T-helper 17 cell (primary cell): Measurements from ENCODE around the gene MARK2. TPM values are rescaled to one million over a fixed set of nuclear protein-coding genes. Genes with fewer than 3 reads are reported as not detected.
"Not testable (repeated sequence)": the region's sequence is repeated elsewhere in the genome, so short reads cannot be mapped to it uniquely, and the experiment has no call there.

Experiments
- ATAC-seq: fragments of 150-1000 bp; cut with Tn5 transposase; 2 replicates; pipeline ENCODE4 v1.10.0; 2021; ENCODE audit warnings: mild to moderate bottlenecking, moderate library complexity
- DNase-seq, 3 donors: peaks; one replicate each; pipeline versions ENCODE4 v3.0.0 to v3.0.0-alpha.2; 2020 to 2021
- H3K9me3 ChIP-seq: one replicate; pipeline ENCODE4 v1.7.0; 2013; ENCODE audit warnings: low read length, mild to moderate bottlenecking; ENCODE audit not compliant: control insufficient read depth, poor library complexity, severe bottlenecking
- H3K27ac Mint-ChIP-seq: one replicate; pipeline ENCODE4 v1.8.0; 2022; ENCODE audit warnings: mild to moderate bottlenecking, moderate library complexity, mixed read lengths
- H3K27me3 Mint-ChIP-seq: one replicate; pipeline ENCODE4 v1.8.0; 2022; ENCODE audit warnings: mixed read lengths
- H3K36me3 Mint-ChIP-seq: one replicate; pipeline ENCODE4 v1.8.0; 2022; ENCODE audit warnings: low read depth, mixed read lengths
- H3K4me1 Mint-ChIP-seq: one replicate; pipeline ENCODE4 v1.8.0; 2022; ENCODE audit warnings: mild to moderate bottlenecking, mixed read lengths
- H3K4me3 Mint-ChIP-seq: one replicate; pipeline ENCODE4 v1.8.0; 2022; ENCODE audit warnings: mild to moderate bottlenecking, moderate library complexity, mixed read lengths
- total RNA-seq, 4 donors: library from RNA in 2 of 4; stranded (reverse) in 2 of 4; gene quantifications; one replicate each; pipeline ENCODE4 v1.2.3 and lab custom pipeline; 2022 to 2026

MARK2 gene
- total RNA-seq, 2 donors from 2014 or later: 44.6 to 53.5 TPM

DNA sequence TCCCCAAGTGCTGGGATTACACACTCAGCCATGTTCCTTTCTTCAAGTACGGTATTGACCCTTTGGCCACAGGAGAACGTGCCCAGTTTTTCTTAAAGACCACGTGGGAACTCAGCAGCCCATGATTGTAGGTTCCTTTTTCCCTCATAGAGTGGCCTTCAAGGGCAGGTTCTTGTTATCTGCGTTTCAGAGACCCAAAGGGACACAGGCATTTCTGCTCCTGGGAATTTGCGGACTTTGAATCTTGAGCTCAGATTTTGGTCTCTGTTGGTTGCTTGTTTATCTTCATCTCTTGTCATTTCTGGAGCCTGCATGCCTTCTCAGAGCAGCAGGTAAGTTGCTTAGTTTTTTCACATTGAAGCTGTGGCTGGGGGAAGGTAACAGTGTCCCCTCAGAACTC lies 12.0 kb downstream of the MARK2 start:
- H3K9me3 ChIP-seq: no peaks in the 10 kb centered on the region
- H3K36me3 Mint-ChIP-seq: peaks cover 4% of the 10 kb centered on the region
- ATAC-seq: peak; percentile 31

DNA sequence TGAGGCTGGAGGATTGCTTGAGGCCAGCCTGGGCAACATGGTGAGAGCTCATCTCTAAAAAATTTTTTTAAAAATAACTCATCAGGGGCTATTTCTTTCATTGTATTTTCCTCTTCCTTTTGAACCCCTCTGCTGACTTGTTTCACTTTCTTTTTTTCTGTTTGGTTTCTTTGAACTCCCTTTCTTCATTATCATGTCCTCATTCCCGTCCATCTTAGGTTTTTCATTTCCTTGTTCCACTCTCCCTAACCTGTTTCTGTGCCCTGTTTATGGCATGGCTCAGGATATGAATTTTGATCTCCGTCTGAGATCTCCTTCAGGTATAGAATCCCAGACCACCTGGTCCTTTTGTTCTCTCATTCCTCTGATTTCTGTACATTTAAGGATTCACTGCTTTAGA lies 12.5 kb downstream of the MARK2 start:
- Mint-ChIP-seq H3K4me1 (peaks cover 46% of the 10 kb centered on the region), H3K4me3 (peak overlapping the region; percentile 90), H3K27me3 (no peaks in the 10 kb centered on the region), H3K36me3 (peaks cover 4% of the 10 kb centered on the region), H3K27ac (peak overlapping the region; percentile 95)
- H3K9me3 ChIP-seq: no peaks in the 10 kb centered on the region
- DNase-seq (no peak), ATAC-seq (peak; percentile 56)

More for the DNA sequence above, 12.0 kb downstream of the MARK2 start:
- H3K27ac Mint-ChIP-seq: peak overlapping the region; percentile 95
- H3K27me3 Mint-ChIP-seq: no peaks in the 10 kb centered on the region
- DNase-seq: no peak
- H3K4me3 Mint-ChIP-seq: peak overlapping the region; percentile 90
- H3K4me1 Mint-ChIP-seq: peaks cover 48% of the 10 kb centered on the region

GRCh38 chr11:63853476-63853875 lies 14.6 kb downstream of the MARK2 start:
- peaks cover 39% of the 10 kb centered on the region for H3K4me1 Mint-ChIP-seq
- no peaks in the 10 kb centered on the region for H3K9me3 ChIP-seq
- H3K27me3 Mint-ChIP-seq: no peaks in the 10 kb centered on the region
- peaks cover 4% of the 10 kb centered on the region for H3K36me3 Mint-ChIP-seq
- H3K4me3 Mint-ChIP-seq: no peak overlapping the region
- ATAC-seq (peak; percentile 12), DNase-seq (no peak)
- peak overlapping the region; percentile 95 for H3K27ac Mint-ChIP-seq

DNA sequence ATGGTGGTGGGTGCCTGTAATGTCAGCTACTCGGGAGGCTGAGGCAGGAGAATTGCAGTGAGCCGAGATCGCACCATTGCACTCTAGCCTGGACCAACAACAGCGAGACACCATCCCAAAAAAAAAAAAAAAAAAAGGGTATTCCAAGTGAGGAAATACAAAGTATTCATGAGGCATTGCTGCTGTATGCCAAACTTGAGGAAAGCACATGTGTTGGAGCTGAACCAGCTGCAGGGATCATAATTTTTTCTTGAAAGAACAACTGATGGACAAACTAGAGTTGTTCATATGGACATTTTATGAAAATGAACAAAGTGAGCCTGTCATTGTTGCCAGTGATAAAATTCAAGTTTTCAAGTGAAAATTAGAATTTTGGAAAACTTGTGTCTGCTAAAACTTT lies 15.8 kb downstream of the MARK2 start:
- no peak for DNase-seq
- Mint-ChIP-seq H3K4me1 (peaks cover 35% of the 10 kb centered on the region), H3K27ac (peak overlapping the region; percentile 59), H3K27me3 (no peaks in the 10 kb centered on the region), H3K4me3 (no peak overlapping the region), H3K36me3 (peaks cover 4% of the 10 kb centered on the region)
- no peak for ATAC-seq
- no peaks in the 10 kb centered on the region for H3K9me3 ChIP-seq

- no peak overlapping the region for H3K4me3 Mint-ChIP-seq
- H3K4me1 Mint-ChIP-seq: peaks cover 32% of the 10 kb centered on the region
These were observed 17.1 kb downstream of the MARK2 start for GRCh38 chr11:63855975-63856374.

DNA sequence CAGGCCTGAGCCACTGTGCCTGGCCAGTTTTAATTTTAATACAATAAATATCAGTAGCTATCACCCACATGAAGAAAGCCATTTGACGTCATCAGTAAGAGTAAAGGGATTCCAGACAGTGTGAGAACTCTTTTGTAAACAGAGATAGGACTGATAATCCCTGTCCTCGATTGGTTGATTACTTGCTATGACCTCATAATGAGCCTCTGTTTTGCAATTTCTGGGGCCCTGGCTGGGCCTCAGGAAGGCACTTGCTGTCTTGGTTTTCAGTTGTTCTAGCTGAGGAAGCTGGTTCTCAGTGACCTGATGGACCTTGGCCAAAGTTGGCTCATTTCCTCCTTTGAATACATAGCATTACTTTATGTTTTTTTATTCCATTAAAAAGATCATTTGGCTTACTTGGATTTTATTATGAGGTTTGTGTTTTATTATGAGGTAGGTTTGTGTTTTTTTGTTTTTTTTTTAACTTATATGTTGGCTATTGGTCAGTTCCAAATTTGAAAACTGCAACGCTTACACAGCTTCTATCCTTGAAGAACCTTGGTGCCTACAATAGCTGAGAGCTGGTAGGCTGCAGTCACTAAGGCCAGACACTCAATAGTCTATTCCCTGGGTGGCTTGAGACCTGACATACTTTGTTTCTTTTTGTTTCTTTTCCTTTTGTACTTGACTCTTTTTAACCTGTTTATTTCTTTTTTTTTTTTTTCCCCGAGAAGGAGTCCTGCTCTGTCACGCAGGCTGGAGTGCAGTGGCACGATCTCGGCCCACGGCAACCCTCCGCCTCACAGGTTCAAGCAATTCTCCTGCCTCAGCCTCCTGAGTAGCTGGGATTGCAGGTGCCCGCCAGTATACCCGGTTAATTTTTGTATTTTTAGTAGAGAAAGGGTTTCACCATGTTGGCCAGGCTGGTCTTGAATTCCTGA lies 20.0 kb downstream of the MARK2 start:
- Mint-ChIP-seq H3K4me3 (no peak overlapping the region), H3K27ac (peak overlapping the region; percentile 75), H3K27me3 (no peaks in the 10 kb centered on the region), H3K4me1 (peaks cover 33% of the 10 kb centered on the region), H3K36me3 (no peaks in the 10 kb centered on the region)
- DNase-seq (no peak), ATAC-seq (no peak)
- H3K9me3 ChIP-seq: no peaks in the 10 kb centered on the region

More at GRCh38 chr11:63855975-63856374, 17.1 kb downstream of the MARK2 start:
- ATAC-seq: peak; percentile 18
- no peak for DNase-seq
- Mint-ChIP-seq H3K27me3 (no peaks in the 10 kb centered on the region), H3K27ac (peak overlapping the region; percentile 43), H3K36me3 (peaks cover 3% of the 10 kb centered on the region)
- no peaks in the 10 kb centered on the region for H3K9me3 ChIP-seq

DNA sequence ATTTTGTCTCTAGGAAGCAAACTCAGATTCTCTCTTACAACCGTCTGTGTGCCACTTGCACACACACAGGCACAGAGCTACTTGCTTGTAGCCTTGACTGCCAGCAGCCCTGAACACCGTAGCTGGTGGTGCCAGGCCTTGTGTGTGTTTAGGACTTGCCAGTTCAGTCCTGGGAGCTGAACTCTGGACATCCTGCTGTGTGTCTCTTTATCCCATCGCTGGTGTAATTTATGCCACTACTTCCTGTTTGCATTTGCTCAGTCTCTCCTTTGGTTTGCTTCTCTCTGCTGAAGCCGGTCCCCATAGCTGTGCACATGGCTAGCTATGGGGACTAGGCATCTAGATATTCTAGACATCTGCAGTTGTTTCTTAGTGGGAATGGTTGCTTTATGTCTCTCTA lies 24.0 kb downstream of the MARK2 start:
- ATAC-seq (peak; percentile 50), DNase-seq (no peak)
- Mint-ChIP-seq H3K36me3 (no peaks in the 10 kb centered on the region), H3K4me1 (peaks cover 46% of the 10 kb centered on the region), H3K27me3 (no peaks in the 10 kb centered on the region), H3K4me3 (no peak overlapping the region), H3K27ac (peak overlapping the region; percentile 95)
- H3K9me3 ChIP-seq: no peaks in the 10 kb centered on the region

GRCh38 chr11:63863620-63864019 lies 24.7 kb downstream of the MARK2 start:
- Mint-ChIP-seq H3K4me3 (peak overlapping the region; percentile 7), H3K4me1 (peaks cover 49% of the 10 kb centered on the region)

GRCh38 chr11:63866211-63866610 lies 27.3 kb downstream of the MARK2 start:
- ATAC-seq (peak; percentile 73), DNase-seq (peak in 2 of 3 donors; percentile 27 to 45)
- H3K27ac Mint-ChIP-seq: peak overlapping the region; percentile 90
- no peaks in the 10 kb centered on the region for H3K27me3 Mint-ChIP-seq
- peaks cover 3% of the 10 kb centered on the region for H3K36me3 Mint-ChIP-seq
- peak overlapping the region; percentile 66 for H3K4me3 Mint-ChIP-seq
- no peaks in the 10 kb centered on the region for H3K9me3 ChIP-seq
- peaks cover 64% of the 10 kb centered on the region for H3K4me1 Mint-ChIP-seq

More at GRCh38 chr11:63863620-63864019, 24.7 kb downstream of the MARK2 start:
- not testable (repeated sequence) for DNase-seq, H3K27ac Mint-ChIP-seq, ATAC-seq, H3K27me3 Mint-ChIP-seq, H3K9me3 ChIP-seq, H3K36me3 Mint-ChIP-seq

GRCh38 chr11:63867511-63867910 lies 28.6 kb downstream of the MARK2 start:
- Mint-ChIP-seq H3K4me3 (no peak overlapping the region), H3K27me3 (no peaks in the 10 kb centered on the region), H3K27ac (peak overlapping the region; percentile 92), H3K4me1 (peaks cover 64% of the 10 kb centered on the region), H3K36me3 (peaks cover 3% of the 10 kb centered on the region)
- H3K9me3 ChIP-seq: no peaks in the 10 kb centered on the region
- DNase-seq (no peak), ATAC-seq (no peak)

DNA sequence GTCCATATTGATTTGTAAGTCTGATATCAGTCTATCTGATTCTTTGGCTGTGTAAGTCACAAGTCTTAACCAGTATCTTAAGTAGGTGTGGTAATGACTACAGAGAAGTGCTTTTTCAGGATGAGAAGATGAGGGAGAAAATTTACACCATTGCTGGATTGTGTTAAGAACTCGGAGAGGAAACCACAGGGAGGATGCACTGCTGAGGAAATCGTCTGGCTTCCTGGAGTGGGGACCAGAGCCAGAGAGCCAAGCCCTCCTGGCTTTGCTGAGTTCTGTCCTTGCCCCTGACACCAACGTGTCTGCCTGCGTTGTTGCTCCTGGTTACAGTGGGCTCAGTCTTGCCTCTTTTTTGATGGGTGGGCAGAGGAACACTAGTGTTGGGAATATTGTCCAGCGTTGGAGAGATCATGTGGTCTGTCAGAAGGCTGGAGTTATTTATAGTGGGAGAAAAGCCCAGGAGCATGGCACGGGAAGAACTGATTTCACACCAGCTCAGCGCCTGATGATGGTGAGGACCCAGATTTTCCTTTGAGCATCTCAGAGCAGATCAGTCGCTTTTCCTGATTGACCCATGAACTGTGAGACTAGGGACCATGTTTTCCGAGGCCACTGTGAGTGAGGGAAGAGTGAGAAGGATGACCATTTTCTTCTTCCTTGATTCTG lies 29.6 kb downstream of the MARK2 start:
- H3K9me3 ChIP-seq: no peaks in the 10 kb centered on the region
- Mint-ChIP-seq H3K27ac (peak overlapping the region; percentile 92), H3K4me3 (peak overlapping the region; percentile 71), H3K4me1 (peaks cover 60% of the 10 kb centered on the region), H3K36me3 (peaks cover 3% of the 10 kb centered on the region), H3K27me3 (no peaks in the 10 kb centered on the region)
- DNase-seq: no peak
- ATAC-seq: no peak

- DNase-seq: no peak
- Mint-ChIP-seq H3K4me1 (peaks cover 60% of the 10 kb centered on the region), H3K27me3 (no peaks in the 10 kb centered on the region), H3K36me3 (peaks cover 3% of the 10 kb centered on the region), H3K27ac (peak overlapping the region; percentile 92), H3K4me3 (peak overlapping the region; percentile 82)
- no peaks in the 10 kb centered on the region for H3K9me3 ChIP-seq
- ATAC-seq: no peak
These were observed 30.3 kb downstream of the MARK2 start for GRCh38 chr11:63869171-63869591.

DNA sequence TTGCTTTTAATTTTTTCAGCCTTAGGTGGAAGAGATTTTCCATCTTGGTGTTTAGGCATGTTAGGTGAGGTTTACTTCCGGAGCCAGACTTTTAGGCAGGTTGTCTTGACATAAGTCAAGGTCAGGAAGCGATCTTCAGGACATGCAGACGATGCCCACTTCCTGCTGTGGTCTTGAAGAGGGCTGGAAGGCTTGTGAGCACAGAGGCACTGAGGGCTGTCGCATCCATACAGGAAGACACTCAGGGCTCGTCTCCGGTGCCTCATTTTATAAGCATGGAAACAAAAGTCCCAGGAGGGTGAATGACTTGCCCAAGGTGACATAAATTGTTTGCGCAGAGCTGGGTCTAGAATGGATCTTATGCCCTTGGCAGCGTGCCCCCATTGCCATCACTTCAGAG lies 30.8 kb downstream of the MARK2 start:
- Mint-ChIP-seq H3K27me3 (no peaks in the 10 kb centered on the region), H3K27ac (peak overlapping the region; percentile 92), H3K4me1 (peaks cover 63% of the 10 kb centered on the region), H3K36me3 (peaks cover 3% of the 10 kb centered on the region), H3K4me3 (peak overlapping the region; percentile 82)
- peak; percentile 66 for ATAC-seq
- DNase-seq: peak in 1 of 3 donors; percentile 21
- H3K9me3 ChIP-seq: no peaks in the 10 kb centered on the region
